Left lung (tissue), 10 donors: ENCODE data around the gene DCHS1. TPM values are rescaled to one million over a fixed set of nuclear protein-coding genes. Genes with fewer than 3 reads are reported as not detected.

Experiments
- ATAC-seq: fragments of 200-7000 bp; cut with Tn5 transposase; one replicate; pipeline ENCODE4 v1.9.1; 2020; ENCODE audit warnings: moderate library complexity
- DNase-seq, 4 donors: peaks; one replicate each; pipeline ENCODE4 v3.0.0-alpha.2; 2013 to 2020
- H3K27ac ChIP-seq, 2 donors: fragments of 200-600 bp; sonication (generic) in 1 of 2; one replicate each; pipeline versions ENCODE4 v1.5.0 to v1.8.0; 2020 to 2021
- H3K27me3 ChIP-seq, 2 donors: fragments of 200-600 bp; sonication (generic) in 1 of 2; one replicate each; pipeline versions ENCODE4 v1.5.0 to v1.8.0; 2020 to 2021
- H3K36me3 ChIP-seq, 2 donors: fragments of 200-600 bp; sonication (generic) in 1 of 2; one replicate each; pipeline versions ENCODE4 v1.5.0 to v1.8.0; 2020 to 2021
- H3K4me1 ChIP-seq, 2 donors: fragments of 200-600 bp; one replicate each; pipeline ENCODE4 v1.8.0; 2021
- H3K4me3 ChIP-seq, 2 donors: fragments of 200-600 bp; sonication (generic) in 1 of 2; one replicate each; pipeline versions ENCODE4 v1.5.0 to v1.8.0; 2020 to 2021; ENCODE audit warnings: mild to moderate bottlenecking in 1 of 2
- H3K9me3 ChIP-seq, 2 donors: fragments of 200-600 bp; sonication (generic) in 1 of 2; one replicate each; pipeline versions ENCODE4 v1.5.0 to v1.8.0; 2020 to 2021
- CTCF ChIP-seq, 2 donors: fragments of 200-600 bp; sonication (generic) in 1 of 2; IDR thresholded peaks; one replicate each; pipeline versions ENCODE4 v1.5.0 to v1.8.0; 2021; ENCODE audit warnings: antibody characterized with exemption in 2 of 2
- intact Hi-C, 2 donors: fragments of 100-400 bp; cut with DNase I; formaldehyde crosslinking; loops; one replicate each; pipeline versions ENCODE4 v1.11.2 to v1.14.2; 2022
- polyA plus RNA-seq, 6 donors: library from polyadenylated mRNA; unstranded; fragments of 120-200 nt; gene quantifications; one replicate each; pipeline ENCODE4 v1.2.1, GENCODE V29; 2013; ENCODE audit not compliant: insufficient read length in 6 of 6
- total RNA-seq, 2 donors: library from RNA; stranded (reverse); fragmentation: NEBNext Ultra II Directional; extraction: Animal tissue kit (Norgen Biotek cat#: 25700); gene quantifications; one replicate each; pipeline ENCODE4 v1.2.1, GENCODE V29; 2021
- donor health status: DM: no; HTN: yes; CAD: no.
- donor health status: DM: no; HTN: no; CAD: no.

DCHS1 gene
- total and polyA plus RNA-seq, 8 donors: 15.4 to 49.5 (median 35.9) TPM

- intact Hi-C loops: no loop called here
- H3K4me1 ChIP-seq: peaks cover 11 to 26% of the 10 kb centered on the region in 2 donors
- ATAC-seq: no peak
- H3K4me3 ChIP-seq: no peak overlapping the region
- DNase-seq: no peak
- H3K27ac ChIP-seq: no peak overlapping the region
- TF ChIP-seq CTCF (IDR thresholded peaks at IDR 0.05): no peak
- no peaks in the 10 kb centered on the region for H3K27me3 ChIP-seq
- no peaks in the 10 kb centered on the region for H3K9me3 ChIP-seq
- peaks cover 0 to 37% of the 10 kb centered on the region in 2 donors for H3K36me3 ChIP-seq
Observed at GRCh38 chr11:6631361-6631890, 24.2 kb downstream of the DCHS1 start.

GRCh38 chr11:6630632-6631291 is 24.8 kb downstream of the DCHS1 start:
- DNase-seq: no peak
- Histone ChIP-seq H3K4me1 (peaks cover 8 to 19% of the 10 kb centered on the region in 2 donors), H3K27ac (no peak overlapping the region), H3K9me3 (no peaks in the 10 kb centered on the region), H3K4me3 (peak overlapping the region; percentile 13 to 26), H3K27me3 (no peaks in the 10 kb centered on the region), H3K36me3 (peaks cover 0 to 44% of the 10 kb centered on the region in 2 donors)
- intact Hi-C loops: no loop called here
- TF ChIP-seq CTCF (IDR thresholded peaks at IDR 0.05): no peak
- ATAC-seq: no peak

- DNase-seq: peak in 2 of 4 donors; percentile 45 to 81
- TF ChIP-seq CTCF (IDR thresholded peaks at IDR 0.05): no peak
- peaks cover 0 to 51% of the 10 kb centered on the region in 2 donors for H3K36me3 ChIP-seq
Observed at GRCh38 chr11:6629892-6630631, 25.5 kb downstream of the DCHS1 start.

GRCh38 chr11:6629573-6629891 is 26.1 kb downstream of the DCHS1 start:
- DNase-seq (no peak), ATAC-seq (no peak)
- peaks cover 0 to 56% of the 10 kb centered on the region in 2 donors for H3K36me3 ChIP-seq
- intact Hi-C loops: no loop called here
- no peak overlapping the region for H3K4me3 ChIP-seq
- no peaks in the 10 kb centered on the region for H3K9me3 ChIP-seq
- H3K27me3 ChIP-seq: no peaks in the 10 kb centered on the region
- no peak for TF ChIP-seq CTCF (IDR thresholded peaks at IDR 0.05)
- H3K27ac ChIP-seq: no peak overlapping the region
- H3K4me1 ChIP-seq: peaks cover 0 to 7% of the 10 kb centered on the region in 2 donors

More at GRCh38 chr11:6629892-6630631, 25.5 kb downstream of the DCHS1 start:
- intact Hi-C loops: no loop called here
- no peaks in the 10 kb centered on the region for H3K27me3 ChIP-seq
- peak overlapping the region; percentile 13 to 26 for H3K4me3 ChIP-seq
- H3K4me1 ChIP-seq: peaks cover 1 to 12% of the 10 kb centered on the region in 2 donors
- no peaks in the 10 kb centered on the region for H3K9me3 ChIP-seq
- no peak overlapping the region for H3K27ac ChIP-seq
- ATAC-seq: peak; percentile 74

GRCh38 chr11:6628526-6628925 is 27.1 kb downstream of the DCHS1 start:
- Histone ChIP-seq H3K4me3 (no peak overlapping the region), H3K27ac (no peak overlapping the region), H3K36me3 (peaks cover 0 to 66% of the 10 kb centered on the region in 2 donors), H3K9me3 (no peaks in the 10 kb centered on the region), H3K27me3 (no peaks in the 10 kb centered on the region), H3K4me1 (no peaks in the 10 kb centered on the region)
- ATAC-seq (no peak), DNase-seq (no peak)
- TF ChIP-seq CTCF (IDR thresholded peaks at IDR 0.05): no peak
- intact Hi-C loops: no loop called here
